Aorta (tissue), 5 donors: ENCODE measurements around the gene TMEM164. TPM values are rescaled to one million over a fixed set of nuclear protein-coding genes. Genes with fewer than 3 reads are reported as not detected.

Source experiments
- ATAC-seq: fragments of 200-7000 bp; cut with Tn5 transposase; one replicate; pipeline ENCODE4 v1.9.1; 2022; ENCODE audit warnings: moderate library complexity; ENCODE audit not compliant: low FRiP score
- DNase-seq, 2 donors: peaks; one replicate each; pipeline ENCODE4 v3.0.0-alpha.2; 2020
- H3K27ac ChIP-seq, 2 donors: one replicate each; pipeline ENCODE4 v1.5.1; 2013; ENCODE audit warnings: low read length in 2 of 2, mild to moderate bottlenecking in 2 of 2, moderate library complexity in 2 of 2, control low read depth in 1 of 2, inconsistent platforms in 1 of 2, low read depth in 1 of 2
- H3K27me3 ChIP-seq, 2 donors: one replicate each; pipeline ENCODE4 v1.6.1; 2013; ENCODE audit warnings: control low read depth in 1 of 2, low read length in 1 of 2, mild to moderate bottlenecking in 1 of 2, moderate library complexity in 1 of 2; ENCODE audit not compliant: insufficient read depth in 2 of 2, control insufficient read depth in 1 of 2
- H3K36me3 ChIP-seq, 2 donors: one replicate each; pipeline ENCODE4 v1.6.1; 2013; ENCODE audit warnings: control low read depth in 1 of 2, low read length in 1 of 2, mild to moderate bottlenecking in 1 of 2; ENCODE audit not compliant: insufficient read depth in 2 of 2, control insufficient read depth in 1 of 2
- H3K4me1 ChIP-seq, 2 donors: one replicate each; pipeline ENCODE4 v1.6.1; 2013; ENCODE audit warnings: low read length in 2 of 2, control low read depth in 1 of 2, mild to moderate bottlenecking in 1 of 2, moderate library complexity in 1 of 2; ENCODE audit not compliant: insufficient read depth in 2 of 2, control insufficient read depth in 1 of 2
- H3K4me3 ChIP-seq, 2 donors: one replicate each; pipeline ENCODE4 v1.5.1; 2013; ENCODE audit warnings: low read length in 2 of 2, control low read depth in 1 of 2, mild to moderate bottlenecking in 1 of 2
- H3K9me3 ChIP-seq: one replicate; pipeline ENCODE4 v1.6.1; 2013; ENCODE audit warnings: mild to moderate bottlenecking, low read length; ENCODE audit not compliant: control insufficient read depth
- WGBS, 2 donors: extraction: QIAGEN DNeasy Blood & Tissue Kit; methylation state at CpG; one replicate each; pipeline ENCODE4 v1.1.7; 2013; 5-methylcytosine and 5-hydroxymethylcytosine counted together
- intact Hi-C, 2 donors: fragments of 100-400 bp; cut with DNase I; formaldehyde crosslinking; loops; one replicate each; pipeline versions ENCODE4 v1.14.2 to v1.15.0; 2022
- polyA plus RNA-seq, 2 donors: library from polyadenylated mRNA; stranded (reverse); fragments of 200-250 nt; gene quantifications; one replicate each; pipeline ENCODE4 v1.2.3, GENCODE V29; 2013
- total RNA-seq, 2 donors: library from RNA; stranded (reverse); fragmentation: NEBNext Ultra II Directional; extraction: Animal tissue kit (Norgen Biotek cat#: 25700); gene quantifications; one replicate each; pipeline ENCODE4 v1.2.1, GENCODE V29; 2021
- donor health status: healthy with polysubstance abuse.
- donor health status: Bipolar disorder and iron deficiency.
- donor health status: DM: no; HTN: no; CAD: no.
- donor health status: DM: no; HTN: no; CAD: no.
- donor health status: DM: yes; HTN: yes; CAD: no.

TMEM164 gene
- total and polyA plus RNA-seq, 4 donors: 7.8 to 18.3 (median 11.2) TPM

DNA sequence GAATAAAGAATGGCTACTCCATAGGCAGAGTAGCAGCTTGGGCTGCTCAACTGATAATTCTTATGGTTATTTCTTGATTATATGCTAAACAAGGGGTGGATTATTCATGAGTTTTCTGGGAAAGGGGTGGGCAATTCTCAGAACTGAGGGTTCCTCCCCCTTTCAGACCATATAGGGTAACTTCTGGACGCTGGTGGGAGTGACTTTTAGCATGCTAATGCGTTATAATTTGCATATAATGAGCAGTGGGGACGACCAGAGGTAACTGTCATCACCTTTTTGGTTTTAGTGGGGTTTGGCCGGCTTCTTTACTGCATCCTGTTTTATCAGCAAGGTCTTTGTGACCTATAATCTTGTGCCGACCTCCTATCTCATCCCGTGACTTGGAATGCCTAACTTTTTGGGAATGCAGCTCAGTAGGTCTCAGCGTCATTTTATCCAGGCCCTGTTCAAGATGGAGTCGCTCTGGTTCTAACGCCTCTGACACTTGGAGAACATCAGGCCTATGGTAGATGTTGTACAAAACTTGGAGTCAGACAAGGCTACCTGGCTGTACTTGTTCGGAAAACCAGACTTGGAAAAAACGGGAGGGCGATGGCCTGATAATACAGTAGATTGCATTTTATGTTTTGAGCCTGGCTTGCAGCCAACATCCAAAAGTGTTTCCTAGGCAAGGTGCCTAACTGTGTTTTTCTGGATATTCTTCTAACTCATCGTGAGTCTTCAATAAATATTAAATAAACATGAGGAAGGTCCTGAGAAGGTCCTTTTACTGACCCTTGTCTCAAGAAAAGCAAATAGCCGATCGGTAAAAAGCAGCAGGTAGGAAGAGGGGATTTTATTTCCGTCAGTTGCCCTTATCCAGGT, 1.8 kb upstream of the TMEM164 start:
- H3K4me3 ChIP-seq: no peak overlapping the region
- no peak for ATAC-seq
- H3K36me3 ChIP-seq: no peaks in the 10 kb centered on the region
- no peaks in the 10 kb centered on the region for H3K27me3 ChIP-seq
- 61 to 88% methylated on average over 16 of the region's 16 CpGs for WGBS, 2 donors
- no peaks in the 10 kb centered on the region for H3K4me1 ChIP-seq
- intact Hi-C loops: loop anchor here (10.0 kb wide), 2 partner anchors 144 to 414 kb away; no protein-coding TSS in a partner anchor
- no peaks in the 10 kb centered on the region for H3K9me3 ChIP-seq
- H3K27ac ChIP-seq: no peak overlapping the region
- DNase-seq: no peak

DNA sequence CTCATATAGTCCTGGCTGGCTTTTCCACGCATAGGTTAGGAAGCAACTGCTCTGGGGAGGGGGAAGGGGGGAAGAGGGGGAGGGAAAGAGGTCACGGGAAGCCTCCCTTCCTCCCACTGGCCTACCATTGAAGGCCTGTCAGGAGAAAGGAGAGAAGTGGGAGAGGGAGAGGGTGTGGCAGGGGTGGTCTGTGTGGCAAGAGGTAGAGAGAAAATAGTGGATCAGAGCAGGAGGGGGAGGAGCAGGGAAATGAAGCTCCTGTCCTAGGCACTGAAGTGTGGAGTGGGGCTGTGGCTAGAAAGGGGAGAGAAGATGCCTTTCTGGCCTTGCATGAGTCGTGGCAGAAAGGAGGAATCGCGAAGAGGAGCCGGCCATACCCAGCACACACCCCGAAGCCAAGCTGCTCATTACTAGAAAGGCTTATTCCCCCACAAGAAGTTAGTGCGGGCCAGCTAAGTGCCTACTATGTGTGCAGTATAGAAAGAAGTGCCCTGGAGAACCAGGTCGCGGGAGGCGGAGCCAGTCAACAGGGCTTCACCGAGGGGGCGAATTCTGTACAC, 1.1 kb upstream of the TMEM164 start:
- Histone ChIP-seq H3K4me1 (no peaks in the 10 kb centered on the region), H3K9me3 (no peaks in the 10 kb centered on the region), H3K4me3 (no peak overlapping the region), H3K36me3 (no peaks in the 10 kb centered on the region), H3K27ac (peak overlapping the region in 1 of 2 donors; percentile 26), H3K27me3 (no peaks in the 10 kb centered on the region)
- no peak for DNase-seq
- ATAC-seq: peak; percentile 1
- intact Hi-C loops: loop anchor here (10.0 kb wide), 2 partner anchors 143 to 413 kb away; no protein-coding TSS in a partner anchor
- 18 to 28% methylated on average over 13 of the region's 13 CpGs for WGBS, 2 donors

- ATAC-seq: peak; percentile 57
Measured at GRCh38 chrX:110003167-110004156, 548 bp downstream of the TMEM164 start.

DNA sequence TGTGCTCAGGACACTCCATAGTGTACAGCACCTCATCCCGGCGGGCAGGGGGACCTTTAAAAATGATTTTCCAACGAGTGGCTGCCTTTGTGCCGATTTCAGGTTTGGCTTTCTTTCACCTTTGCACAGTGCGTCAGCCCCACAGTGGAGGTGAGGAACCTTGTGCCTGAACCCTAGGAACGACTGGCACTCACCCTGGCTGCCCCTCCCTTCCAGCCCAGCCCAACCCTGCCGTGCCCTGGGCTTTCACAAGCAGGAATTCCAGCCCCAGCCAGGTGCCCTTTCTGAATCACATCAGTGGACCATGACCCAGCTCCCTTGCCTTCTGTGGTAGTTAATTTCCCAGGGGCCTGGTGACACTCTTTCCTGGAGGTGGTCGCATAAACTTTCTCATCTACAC, 1.3 kb downstream of the TMEM164 start:
- Histone ChIP-seq H3K9me3 (no peaks in the 10 kb centered on the region), H3K4me1 (no peaks in the 10 kb centered on the region), H3K36me3 (no peaks in the 10 kb centered on the region), H3K4me3 (no peak overlapping the region), H3K27me3 (no peaks in the 10 kb centered on the region), H3K27ac (no peak overlapping the region)
- WGBS, 2 donors: 51 to 57% methylated on average over 8 of the region's 8 CpGs
- DNase-seq (no peak), ATAC-seq (no peak)
- intact Hi-C loops: loop anchor here (10.0 kb wide), 2 partner anchors 141 to 411 kb away; no protein-coding TSS in a partner anchor

More at GRCh38 chrX:110003167-110004156, 548 bp downstream of the TMEM164 start:
- peak in 1 of 2 donors; percentile 77 for DNase-seq
- intact Hi-C loops: loop anchor here (10.0 kb wide), 2 partner anchors 141 to 411 kb away; no protein-coding TSS in a partner anchor
- Histone ChIP-seq H3K4me3 (peak overlapping the region; percentile 29 to 76), H3K4me1 (no peaks in the 10 kb centered on the region), H3K9me3 (no peaks in the 10 kb centered on the region), H3K27me3 (no peaks in the 10 kb centered on the region), H3K36me3 (no peaks in the 10 kb centered on the region), H3K27ac (peak overlapping the region in 1 of 2 donors; percentile 2)
- 15 to 37% methylated on average over 38 to 46 of the region's 46 CpGs for WGBS, 2 donors

DNA sequence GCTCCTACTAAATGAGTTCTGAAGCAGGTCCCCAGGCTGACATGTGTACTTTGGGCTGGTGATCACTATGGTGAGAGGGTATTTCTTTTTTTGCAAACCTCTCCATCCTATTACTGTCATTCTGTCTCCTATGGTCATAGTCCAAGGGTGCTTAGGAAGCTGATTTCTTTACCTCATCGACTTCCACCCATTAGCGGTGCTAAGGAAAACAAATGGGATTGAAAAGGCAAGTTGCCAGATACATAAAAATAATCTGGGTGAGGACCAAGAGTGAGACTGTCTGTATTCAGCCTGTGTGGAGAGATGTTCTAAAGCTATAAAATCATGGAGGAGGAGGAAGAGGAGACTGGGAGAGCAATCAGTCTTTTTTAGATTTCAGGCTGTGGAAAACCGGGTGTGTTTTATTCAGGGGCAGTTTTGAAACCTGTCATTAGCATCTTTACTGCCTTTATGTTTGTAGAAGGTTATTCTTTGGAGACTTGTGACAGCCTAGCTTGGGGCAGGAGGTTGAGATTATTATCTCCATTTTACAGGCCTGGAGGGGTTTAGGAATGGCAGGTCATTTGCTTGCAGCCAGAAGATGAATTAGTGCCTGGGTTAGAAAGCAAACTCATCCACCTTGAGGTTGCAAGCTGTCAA, 1.9 kb downstream of the TMEM164 start:
- Histone ChIP-seq H3K27me3 (no peaks in the 10 kb centered on the region), H3K9me3 (no peaks in the 10 kb centered on the region), H3K4me1 (no peaks in the 10 kb centered on the region), H3K27ac (no peak overlapping the region), H3K4me3 (no peak overlapping the region), H3K36me3 (no peaks in the 10 kb centered on the region)
- intact Hi-C loops: loop anchor here (10.0 kb wide), 2 partner anchors 140 to 410 kb away; no protein-coding TSS in a partner anchor
- 29 to 42% methylated on average over 3 of the region's 3 CpGs for WGBS, 2 donors
- DNase-seq: no peak
- ATAC-seq: no peak

- no peaks in the 10 kb centered on the region for H3K36me3 ChIP-seq
- H3K27me3 ChIP-seq: no peaks in the 10 kb centered on the region
- WGBS, 2 donors: 66 to 93% methylated on average over 2 of the region's 2 CpGs
- intact Hi-C loops: loop anchor here (10.0 kb wide), 2 partner anchors 139 to 409 kb away; no protein-coding TSS in a partner anchor
- H3K27ac ChIP-seq: no peak overlapping the region
- H3K4me1 ChIP-seq: no peaks in the 10 kb centered on the region
- ATAC-seq: no peak
- no peaks in the 10 kb centered on the region for H3K9me3 ChIP-seq
- no peak for DNase-seq
- H3K4me3 ChIP-seq: no peak overlapping the region
Measured at GRCh38 chrX:110006161-110006560, 3.2 kb downstream of the TMEM164 start.

GRCh38 chrX:110006821-110007375, 4.0 kb downstream of the TMEM164 start:
- no peak for DNase-seq
- Histone ChIP-seq H3K27me3 (no peaks in the 10 kb centered on the region), H3K4me3 (no peak overlapping the region), H3K9me3 (no peaks in the 10 kb centered on the region), H3K36me3 (no peaks in the 10 kb centered on the region), H3K27ac (no peak overlapping the region), H3K4me1 (no peaks in the 10 kb centered on the region)
- intact Hi-C loops: loop anchor here (10.0 kb wide), 2 partner anchors 138 to 408 kb away; no protein-coding TSS in a partner anchor
- ATAC-seq: no peak
- 46 to 73% methylated on average over 3 of the region's 3 CpGs for WGBS, 2 donors
